K562 (cell line): ENCODE measurements around the gene FAM241B. TPM values are rescaled to one million over a fixed set of nuclear protein-coding genes. Genes with fewer than 3 reads are reported as not detected.

Source experiments
- ATAC-seq: fragments of 200-7000 bp; cut with Tn5 transposase; 3 replicates; pipeline ENCODE4 v1.9.1; 2020; ENCODE audit warnings: moderate library complexity
- BruUV-seq: library from RNA; stranded (reverse); fragments of 400-500 nt; replicated peaks from 2 replicates; lab custom pipeline; 2021; lab: Mats Ljungman, UMichigan
- CTCF ChIA-PET: fragments of 300-600 bp; formaldehyde crosslinking; extraction: SDS; loops from one replicate; lab custom pipeline; 2021; ENCODE audit warnings: low intra/inter-chr PET ratio; lab: Yijun Ruan, JAX
- POLR2A ChIA-PET: fragments of 300-600, 350-650 bp; sonication (Branson Sonifier 250); formaldehyde crosslinking; extraction: SDS; loops from one replicate; lab custom pipeline; 2021; ENCODE audit warnings: antibody characterized with exemption, inconsistent platforms; lab: Yijun Ruan, JAX
- DNase-seq, 4 experiments: peaks; one replicate each; pipeline versions ENCODE4 v3.0.0 to v3.0.0-alpha.2; 2011 to 2018; ENCODE audit warnings: low spot score in 3 of 4, mixed read lengths in 3 of 4; ENCODE audit errors: extremely low read depth in 1 of 4
- FAIRE-seq: peaks from 2 replicates; lab custom pipeline; 2011; peaks lifted over from hg19 to GRCh38; lab: Jason Lieb, UNC
- H2AFZ ChIP-seq: 2 replicates; pipeline ENCODE4 v1.6.0; 2011; ENCODE audit warnings: low read depth, low read length, control low read depth, inconsistent platforms
- H3K27ac ChIP-seq: fragments of 200-600 bp; 3 replicates; pipeline ENCODE4 v1.8.0; 2011; ENCODE audit warnings: low read depth, mild to moderate bottlenecking, control low read depth, inconsistent platforms, low read length, moderate library complexity, mixed read lengths; ENCODE audit errors: extremely low read depth
- H3K27me3 ChIP-seq, 2 experiments: fragments of 300-600 bp in 1 of 2; 2 replicates in 1 of 2; 3 replicates in 1 of 2; pipeline versions ENCODE4 v1.6.0 to v1.8.0; 2011; ENCODE audit warnings: inconsistent platforms in 2 of 2, low read length in 2 of 2, mild to moderate bottlenecking in 1 of 2, mixed read lengths in 1 of 2, moderate library complexity in 1 of 2; ENCODE audit not compliant: control insufficient read depth in 2 of 2, insufficient read depth in 2 of 2
- H3K36me3 ChIP-seq: fragments of 300-600 bp; 3 replicates; pipeline ENCODE4 v1.8.0; 2011; ENCODE audit warnings: mild to moderate bottlenecking, low read length, inconsistent platforms; ENCODE audit not compliant: control insufficient read depth, insufficient read depth
- H3K4me1 ChIP-seq, 2 experiments: fragments of 200-600 bp in 1 of 2; replicated peaks in 1 of 2; 2 replicates in 1 of 2; 3 replicates in 1 of 2; pipeline versions ENCODE4 v1.5.1 to v1.8.0; 2011; ENCODE audit warnings: inconsistent platforms in 2 of 2, low read length in 2 of 2, mild to moderate bottlenecking in 1 of 2, mixed read lengths in 1 of 2, moderate library complexity in 1 of 2; ENCODE audit not compliant: control insufficient read depth in 2 of 2, insufficient read depth in 2 of 2
- H3K4me2 ChIP-seq: 2 replicates; pipeline ENCODE4 v1.6.1; 2011; ENCODE audit warnings: low read length, control low read depth, inconsistent platforms, mixed read lengths; ENCODE audit not compliant: insufficient read depth
- H3K4me3 ChIP-seq: fragments of 200-600 bp; sonication (generic), shearing (Covaris generic); 2 replicates; pipeline ENCODE4 v1.5.1; 2016; ENCODE audit warnings: control low read depth, inconsistent platforms
- H3K79me2 ChIP-seq: fragments of 200-600 bp; 3 replicates; pipeline ENCODE4 v1.8.0; 2011; ENCODE audit warnings: low read length, inconsistent platforms; ENCODE audit not compliant: control insufficient read depth, insufficient read depth
- H3K9ac ChIP-seq, 2 experiments: 2 replicates each; pipeline versions ENCODE4 v1.6.0 to v1.6.1; 2011; ENCODE audit warnings: low read depth in 2 of 2, low read length in 2 of 2, control low read depth in 1 of 2, inconsistent platforms in 1 of 2, mild to moderate bottlenecking in 1 of 2, mixed read lengths in 1 of 2; ENCODE audit not compliant: insufficient read depth in 1 of 2
- H3K9me1 ChIP-seq: one replicate; pipeline ENCODE4 v1.6.0; 2011; ENCODE audit warnings: inconsistent platforms, mild to moderate bottlenecking, low read length, moderate library complexity; ENCODE audit not compliant: control insufficient read depth, insufficient read depth
- H3K9me3 ChIP-seq: replicated peaks from 2 replicates; pipeline ENCODE4 v1.5.1; 2011; ENCODE audit warnings: low read depth, low read length, inconsistent platforms; ENCODE audit not compliant: control insufficient read depth, insufficient read depth
- H4K20me1 ChIP-seq: replicated peaks from 2 replicates; pipeline ENCODE4 v1.6.1; 2011; ENCODE audit warnings: low read length, inconsistent platforms, mixed read lengths; ENCODE audit not compliant: control insufficient read depth, insufficient read depth
- ESRRB ChIP-seq: fragments of 250-450 bp; sonication (Bioruptor Pico); IDR thresholded peaks from 2 replicates; pipeline ENCODE4 v1.5.0; 2020; ENCODE audit warnings: mild to moderate bottlenecking, moderate library complexity, borderline replicate concordance
- FOXP1 ChIP-seq: sonication (generic); formaldehyde crosslinking; IDR thresholded peaks from 2 replicates; pipeline ENCODE4 v1.8.0; 2022; ENCODE audit warnings: mild to moderate bottlenecking, missing genetic modification reagents
- HNRNPH1 ChIP-seq: fragments of 200-400 bp; formaldehyde crosslinking; optimal IDR thresholded peaks from 2 replicates; pipeline ENCODE3; 2017; ENCODE audit warnings: low read depth, mild to moderate bottlenecking, low read length, moderate library complexity
- HOXB6 ChIP-seq: fragments of 250-450 bp; sonication (Bioruptor Pico); IDR thresholded peaks from 2 replicates; pipeline ENCODE4 v1.5.1; 2022; ENCODE audit warnings: mild to moderate bottlenecking, borderline replicate concordance
- MYBL2 ChIP-seq, 2 experiments: fragments of 450-650 bp in 1 of 2; sonication (generic) in 1 of 2; formaldehyde crosslinking in 1 of 2; IDR thresholded peaks; 2 replicates each; pipeline versions ENCODE4 v1.6.1 to v1.8.1; 2017 to 2022; ENCODE audit warnings: borderline replicate concordance in 1 of 2, inconsistent platforms in 1 of 2, low read depth in 1 of 2, mild to moderate bottlenecking in 1 of 2, missing genetic modification reagents in 1 of 2, moderate library complexity in 1 of 2
- TFAM ChIP-seq: fragments of 250-450 bp; sonication (Bioruptor Pico); conservative IDR thresholded peaks from 2 replicates; pipeline ENCODE4 v1.5.0; 2021; ENCODE audit warnings: mild to moderate bottlenecking, moderate library complexity
- ZBTB2 ChIP-seq: fragments of 450-650 bp; IDR thresholded peaks from 2 replicates; pipeline ENCODE4 v1.6.1; 2016; ENCODE audit warnings: antibody characterized with exemption
- WGBS: fragments of 100-300 bp; shearing (Covaris generic); methylation state at CpG from one replicate; pipeline ENCODE4 v1.1.6; 2016; ENCODE audit warnings: low coverage, mixed read lengths; ENCODE audit not compliant: insufficient coverage; ENCODE audit errors: missing lambda C conversion rate; 5-methylcytosine and 5-hydroxymethylcytosine counted together
- in situ Hi-C: fragments of 300-500 bp; cut with MboI; formaldehyde crosslinking; loops from 4 replicates; pipeline ENCODE4 v1.15.0; 2018; ENCODE audit warnings: inconsistent platforms, mixed read lengths
- intact Hi-C: fragments of 100-400 bp; cut with micrococcal nuclease; formaldehyde crosslinking; loops from 2 replicates; pipeline ENCODE4 v1.14.2; 2022
- polyA plus RNA-seq, 8 experiments: library from polyadenylated mRNA; depleted of rRNA in 4 of 8; stranded (reverse) in 5 of 8; unstranded in 3 of 8; fragments of >200 nt; fragmentation: Nextera tagmentation in 2 of 8; fragmentation: Illumina TruSeq in 1 of 8; extraction: Ambion mirVana in 2 of 8; extraction: Trizol in 1 of 8; gene quantifications; 2 replicates each; pipeline versions ENCODE4 v1.2.1 to v1.2.3, GENCODE V29; 2011 to 2014; ENCODE audit warnings: inconsistent platforms in 1 of 8, missing spikeins in 1 of 8
- total RNA-seq, 7 experiments: library from RNA; depleted of rRNA in 6 of 7; stranded (reverse); fragments of >200 nt in 6 of 7; fragmentation: Illumina TruSeq in 2 of 7; extraction: Trizol in 2 of 7; gene quantifications; 2 replicates each; pipeline versions ENCODE4 v1.2.1 to v1.2.3, GENCODE V29; 2011 to 2021; ENCODE audit warnings: low replicate concordance in 1 of 7
- TF ChIP-seq, protein P1 (sequence below): fragments of 450-650 bp; formaldehyde crosslinking; IDR thresholded peaks from 2 replicates; pipeline ENCODE4 v1.4.0; 2020; ENCODE audit warnings: mild to moderate bottlenecking, moderate library complexity

The FAM241B gene
- total and polyA plus RNA-seq, 9 of the 15 experiments (the other 6 are each of a cell fraction or from before 2014, with no cell fraction given): 1.9 to 11.1 (median 3.0) TPM

- Histone ChIP-seq H3K9ac (no peak overlapping the region), H3K27me3 (peaks cover 12 to 79% of the 10 kb centered on the region in 2 experiments; a peak in 4 of 5 replicates), H2AFZ (no peak overlapping the region), H3K9me1 (no peaks in the 10 kb centered on the region), H3K4me1 (no peaks in the 10 kb centered on the region; a peak in 1 of 5 replicates), H3K9me3 (no peaks in the 10 kb centered on the region), H3K4me3 (no peak overlapping the region), H4K20me1 (peaks cover 4% of the 10 kb centered on the region; the same call in 1 of the 2 replicates), H3K27ac (no peak overlapping the region), H3K79me2 (no peaks in the 10 kb centered on the region), H3K36me3 (no peaks in the 10 kb centered on the region), H3K4me2 (no peak overlapping the region)
- no peak for TF ChIP-seq ESRRB
- TF ChIP-seq ZBTB2: no peak
- TF ChIP-seq TFAM: no peak
- TF ChIP-seq HOXB6: no peak
- TF ChIP-seq, protein P1, sequence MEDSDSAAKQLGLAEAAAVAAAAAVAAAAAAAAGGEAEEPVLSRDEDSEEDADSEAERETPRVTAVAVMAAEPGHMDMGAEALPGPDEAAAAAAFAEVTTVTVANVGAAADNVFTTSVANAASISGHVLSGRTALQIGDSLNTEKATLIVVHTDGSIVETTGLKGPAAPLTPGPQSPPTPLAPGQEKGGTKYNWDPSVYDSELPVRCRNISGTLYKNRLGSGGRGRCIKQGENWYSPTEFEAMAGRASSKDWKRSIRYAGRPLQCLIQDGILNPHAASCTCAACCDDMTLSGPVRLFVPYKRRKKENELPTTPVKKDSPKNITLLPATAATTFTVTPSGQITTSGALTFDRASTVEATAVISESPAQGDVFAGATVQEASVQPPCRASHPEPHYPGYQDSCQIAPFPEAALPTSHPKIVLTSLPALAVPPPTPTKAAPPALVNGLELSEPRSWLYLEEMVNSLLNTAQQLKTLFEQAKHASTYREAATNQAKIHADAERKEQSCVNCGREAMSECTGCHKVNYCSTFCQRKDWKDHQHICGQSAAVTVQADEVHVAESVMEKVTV (CRISPR knock-in tag): no peak
- no peak for TF ChIP-seq MYBL2 (IDR thresholded peaks at IDR 0.05; ENCODE audit: low read depth)
- no peak for TF ChIP-seq MYBL2 (CRISPR knock-in tag; IDR thresholded peaks at IDR 0.05; ENCODE audit: borderline replicate concordance)
- TF ChIP-seq HNRNPH1: no peak
- TF ChIP-seq FOXP1 (CRISPR knock-in tag): no peak
- in situ Hi-C loops: no loop called here
- ChIA-PET POLR2A (interaction anchor here (1.1 kb wide), 1 partner anchor 27 kb away, joined by 3 read pairs; no protein-coding TSS in a partner anchor), CTCF (no interaction called here)
- ATAC-seq (no peak), DNase-seq (no peak), FAIRE-seq (no peak)
- no TSS peak for BruUV-seq
- intact Hi-C loops: no loop called here
- 7% methylated on average over 3 of the region's 3 CpGs for WGBS
Measured at GRCh38 chr10:69652857-69653199, 22.8 kb downstream of the FAM241B start.
